Endothelial cell of umbilical vein (primary cell): ENCODE data around the gene VSIG10L2. TPM values are rescaled to one million over a fixed set of nuclear protein-coding genes. Genes with fewer than 3 reads are reported as not detected.

Experiments used
- Bru-seq: library from RNA; stranded (reverse); fragments of 400-500 nt; gene quantifications from one replicate; lab custom pipeline; 2021; lab: Mats Ljungman, UMichigan
- BruChase-seq, 2 experiments: library from RNA; stranded (reverse); fragments of 400-500 nt; gene quantifications; one replicate each; lab custom pipeline; 2021; lab: Mats Ljungman, UMichigan
- BruUV-seq: library from RNA; stranded (reverse); fragments of 400-500 nt; replicated peaks from 2 replicates; lab custom pipeline; 2021; lab: Mats Ljungman, UMichigan
- CTCF ChIA-PET: fragments of 300-600, 350-600 bp; sonication (Branson Sonifier 250); formaldehyde crosslinking; loops from one replicate; lab custom pipeline; 2021; ENCODE audit warnings: antibody characterized with exemption, inconsistent platforms; lab: Charles Lee
- POLR2A ChIA-PET: fragments of 300-600, 350-600 bp; sonication (Branson Sonifier 250); formaldehyde crosslinking; loops from one replicate; lab custom pipeline; 2021; ENCODE audit warnings: antibody characterized with exemption, inconsistent platforms; lab: Charles Lee
- DNase-seq: peaks from one replicate; pipeline ENCODE4 v3.0.0-alpha.2; 2011; ENCODE audit warnings: low read depth, low spot score
- FAIRE-seq: peaks from 2 replicates; lab custom pipeline; 2011; peaks lifted over from hg19 to GRCh38; lab: Jason Lieb, UNC
- H2AFZ ChIP-seq: 2 replicates; pipeline ENCODE4 v1.6.0; 2012; ENCODE audit warnings: low read depth, low read length, control low read depth, inconsistent platforms
- H3K27ac ChIP-seq: 2 replicates; pipeline ENCODE4 v1.5.1; 2011; ENCODE audit warnings: low read depth, mild to moderate bottlenecking, control low read depth, low read length, moderate library complexity; ENCODE audit not compliant: insufficient read depth
- H3K27me3 ChIP-seq, 2 experiments: 2 replicates each; pipeline versions ENCODE4 v1.6.0 to v1.6.1; 2011; ENCODE audit warnings: low read length in 2 of 2, mixed read lengths in 1 of 2; ENCODE audit not compliant: control insufficient read depth in 2 of 2, insufficient read depth in 2 of 2
- H3K36me3 ChIP-seq, 2 experiments: 2 replicates in 1 of 2; 3 replicates in 1 of 2; pipeline ENCODE4 v1.5.1; 2011; ENCODE audit warnings: low read length in 2 of 2, mild to moderate bottlenecking in 1 of 2, moderate library complexity in 1 of 2; ENCODE audit not compliant: control insufficient read depth in 2 of 2, insufficient read depth in 2 of 2; ENCODE audit errors: extremely low read depth in 1 of 2
- H3K4me1 ChIP-seq: 3 replicates; pipeline ENCODE4 v1.5.1; 2011; ENCODE audit warnings: mild to moderate bottlenecking, low read length; ENCODE audit not compliant: control insufficient read depth, insufficient read depth; ENCODE audit errors: extremely low read depth
- H3K4me2 ChIP-seq: 2 replicates; pipeline ENCODE4 v1.6.1; 2011; ENCODE audit warnings: low read length, control low read depth, mixed read lengths; ENCODE audit not compliant: insufficient read depth
- H3K4me3 ChIP-seq, 3 experiments: fragments of 200-600 bp in 1 of 3; sonication (generic), shearing (Covaris generic) in 1 of 3; replicated peaks in 1 of 3; 2 replicates each; pipeline ENCODE4 v1.5.1; 2011 to 2016; ENCODE audit warnings: control low read depth in 3 of 3, low read length in 3 of 3, mild to moderate bottlenecking in 2 of 3, inconsistent platforms in 1 of 3, low read depth in 1 of 3, moderate library complexity in 1 of 3; ENCODE audit not compliant: insufficient read depth in 1 of 3
- H3K79me2 ChIP-seq: 2 replicates; pipeline ENCODE4 v1.6.0; 2012; ENCODE audit warnings: low read length, inconsistent platforms; ENCODE audit not compliant: control insufficient read depth, insufficient read depth
- H3K9ac ChIP-seq: replicated peaks from 2 replicates; pipeline ENCODE3; 2011; ENCODE audit warnings: low read length, control low read depth; ENCODE audit not compliant: insufficient read depth; ENCODE audit errors: extremely low read depth
- H3K9me1 ChIP-seq: replicated peaks from 3 replicates; pipeline ENCODE4 v1.6.0; 2011; ENCODE audit warnings: mild to moderate bottlenecking, low read length; ENCODE audit not compliant: control insufficient read depth, insufficient read depth; ENCODE audit errors: extremely low read depth
- H3K9me3 ChIP-seq: replicated peaks from 2 replicates; pipeline ENCODE4 v1.5.1; 2012; ENCODE audit warnings: low read length, inconsistent platforms; ENCODE audit not compliant: control insufficient read depth, insufficient read depth
- H4K20me1 ChIP-seq: replicated peaks from 2 replicates; pipeline ENCODE3; 2011; ENCODE audit warnings: mild to moderate bottlenecking, low read length; ENCODE audit not compliant: control insufficient read depth, insufficient read depth; ENCODE audit errors: extremely low read depth
- EZH2 ChIP-seq: IDR thresholded peaks from 2 replicates; pipeline ENCODE4 v1.6.1; 2012; ENCODE audit warnings: borderline replicate concordance, low read depth, mild to moderate bottlenecking, moderate library complexity, low read length, inconsistent platforms; ENCODE audit not compliant: severe bottlenecking
- FOS ChIP-seq: IDR thresholded peaks from 2 replicates; pipeline ENCODE4 v1.6.1; 2011; ENCODE audit warnings: mild to moderate bottlenecking, low read length, moderate library complexity, borderline replicate concordance; ENCODE audit not compliant: insufficient read depth
- GATA2 ChIP-seq: IDR thresholded peaks from 2 replicates; pipeline ENCODE4 v1.7.0; 2011; ENCODE audit warnings: low read depth, mild to moderate bottlenecking, moderate library complexity, mixed read lengths, low read length; ENCODE audit not compliant: insufficient read length, insufficient read depth
- JUN ChIP-seq: IDR thresholded peaks from 2 replicates; pipeline ENCODE4 v1.6.1; 2011; ENCODE audit warnings: borderline replicate concordance, low read depth; ENCODE audit not compliant: insufficient read length, insufficient read depth
- MYC ChIP-seq: IDR thresholded peaks from one replicate; pipeline ENCODE4 v1.6.1; 2011; ENCODE audit warnings: mild to moderate bottlenecking, low read depth, low read length
- POLR2A ChIP-seq: IDR thresholded peaks from 2 replicates; pipeline ENCODE4 v1.6.1; 2012; ENCODE audit warnings: low read depth, mild to moderate bottlenecking, control low read depth, low read length
- POLR2AphosphoS5 ChIP-seq: IDR thresholded peaks from 2 replicates; pipeline ENCODE4 v1.6.1; 2012; ENCODE audit warnings: low read depth, mild to moderate bottlenecking, control low read depth, low read length, moderate library complexity; ENCODE audit not compliant: insufficient read depth
- dilution Hi-C: fragments of 300-500 bp; cut with MboI; formaldehyde crosslinking; loops from one replicate; pipeline ENCODE4 v1.15.0; 2019; ENCODE audit warnings: low sequenced_read_pairs; ENCODE audit not compliant: extremely low pct_ligation_motif_present
- intact Hi-C: fragments of 100-400 bp; cut with micrococcal nuclease; formaldehyde crosslinking; loops from one replicate; pipeline ENCODE4 v1.10.0; 2022
- long read RNA-seq: library from polyadenylated mRNA; stranded (forward); transcript quantifications from one replicate; pipeline ENCODE4 v2.0.0, GENCODE V29; 2021
- polyA minus RNA-seq, 3 experiments: library from RNA; depleted of rRNA, polyadenylated mRNA; stranded (reverse); fragments of >200 nt; gene quantifications; 1 replicate in 1 of 3; 2 replicates in 2 of 3; pipeline ENCODE4 v1.2.3, GENCODE V29; 2011
- polyA plus RNA-seq, 4 experiments: library from polyadenylated mRNA; depleted of rRNA in 3 of 4; stranded (reverse) in 3 of 4; unstranded in 1 of 4; fragments of >200 nt; gene quantifications; 2 replicates each; pipeline versions ENCODE4 v1.2.1 to v1.2.3, GENCODE V29; 2011 to 2012; ENCODE audit warnings: missing spikeins in 1 of 4
- total RNA-seq: library from RNA; stranded (reverse); gene quantifications from 2 replicates; pipeline ENCODE4 v1.2.3, GENCODE V29; 2021
- TF ChIP-seq, protein P1 (sequence below): IDR thresholded peaks from 2 replicates; pipeline ENCODE4 v1.6.1; 2011; ENCODE audit not compliant: insufficient read depth, insufficient read length
- TF ChIP-seq, protein P2 (sequence below), 2 donors: IDR thresholded peaks; 1 replicate in 1 of 2; 2 replicates in 1 of 2; pipeline ENCODE4 v1.5.1; 2011; ENCODE audit warnings: low read length in 2 of 2, mild to moderate bottlenecking in 2 of 2, moderate library complexity in 2 of 2, control low read depth in 1 of 2, inconsistent platforms in 1 of 2, low read depth in 1 of 2; ENCODE audit not compliant: insufficient read depth in 1 of 2; ENCODE audit errors: extremely low read depth in 1 of 2

Gene VSIG10L2
- total RNA-seq (not detected in 2 replicates), polyA plus RNA-seq (not detected in 2 replicates), polyA minus RNA-seq (not detected in 2 replicates), Bru-seq, nascent RNA (not detected), BruChase-seq, experiment 1, labeled RNA remaining after a 6-hour chase (not detected), BruChase-seq, experiment 2, labeled RNA remaining after a 2-hour chase (not detected)
- polyA plus RNA-seq (2011; cell fraction: cytosol; rRNA removed), result not detected in 2 replicates
- not detected in 2 replicates for polyA plus RNA-seq (2011; cell fraction: nucleus; rRNA removed)
- polyA plus RNA-seq (2012), result not detected in 2 replicates
- polyA minus RNA-seq (2011; cell fraction: cytosol; rRNA and poly(A)+ RNA removed), result not detected
- polyA minus RNA-seq (2011; cell fraction: nucleus; rRNA and poly(A)+ RNA removed), result not detected in 2 replicates
- long read RNA-seq, result 0 reads

DNA sequence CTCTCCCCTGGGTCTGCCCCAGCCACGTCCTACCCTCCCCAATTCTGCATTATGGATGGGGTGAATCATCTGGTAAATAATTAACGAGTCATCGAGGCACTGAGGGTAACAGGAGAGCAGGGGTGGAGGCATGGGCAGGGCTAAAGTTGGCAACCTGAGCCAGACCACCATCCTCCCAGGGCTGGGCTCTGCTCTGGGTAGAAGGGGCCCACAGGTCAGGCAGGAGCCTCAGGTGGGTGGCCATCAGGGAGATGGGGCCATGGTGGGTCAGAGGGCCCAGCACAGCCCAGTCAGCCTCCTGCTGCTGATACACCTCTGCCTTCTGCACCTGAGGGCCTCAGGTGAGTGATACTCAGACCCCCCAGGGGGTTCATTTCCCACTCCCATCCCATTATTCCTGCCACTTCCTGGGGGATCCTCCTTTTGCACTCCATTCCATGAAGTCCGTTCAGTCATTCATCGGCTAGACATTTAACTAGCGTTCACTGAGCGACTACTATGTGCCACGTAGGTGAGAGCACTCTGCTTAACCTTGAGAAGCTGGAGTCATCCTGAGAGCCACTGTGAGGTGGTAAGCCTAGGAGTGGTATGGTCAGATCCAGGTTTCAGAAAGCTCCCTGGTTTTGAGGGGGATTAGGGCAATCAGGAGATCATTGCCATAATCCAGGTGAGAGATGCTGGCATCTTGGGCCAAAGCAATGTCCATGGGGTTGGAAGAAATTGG lies at the start of gene VSIG10L2:
Gene VSIG10L2 (plus strand): TSS at position 248 of the 724 bp plus-strand sequence. CDS start 12 bp downstream, at position 260.
- no peaks in the 10 kb centered on the region for H3K4me1 ChIP-seq
- no peaks in the 10 kb centered on the region for H3K9me3 ChIP-seq
- no peaks in the 10 kb centered on the region for H3K36me3 ChIP-seq
- ChIA-PET CTCF (interaction anchor here (10.5 kb wide), 1 partner anchor 247 kb away, joined by 147 read pairs; no protein-coding TSS in a partner anchor), POLR2A (no interaction called here)
- no peaks in the 10 kb centered on the region for H3K79me2 ChIP-seq
- H3K27ac ChIP-seq, result no peak within 1 kb of the TSS
- BruUV-seq, result no TSS peak
- no peak within 1 kb of the TSS for H3K4me3 ChIP-seq
- dilution Hi-C loops, result no loop called here
- no peak within 1 kb of the TSS for H3K9ac ChIP-seq
- TF ChIP-seq POLR2A (no peak), JUN (no peak), FOS (no peak)
- TF ChIP-seq, protein P1, sequence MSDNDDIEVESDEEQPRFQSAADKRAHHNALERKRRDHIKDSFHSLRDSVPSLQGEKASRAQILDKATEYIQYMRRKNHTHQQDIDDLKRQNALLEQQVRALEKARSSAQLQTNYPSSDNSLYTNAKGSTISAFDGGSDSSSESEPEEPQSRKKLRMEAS, result no peak
- H3K27me3 ChIP-seq, result no peaks in the 10 kb centered on the region
- DNase-seq (no peak), FAIRE-seq (no peak)
- intact Hi-C loops, result no loop called here
- H3K9me1 ChIP-seq, result no peaks in the 10 kb centered on the region
- H3K4me2 ChIP-seq, result no peak within 1 kb of the TSS
- H4K20me1 ChIP-seq, result no peaks in the 10 kb centered on the region
- no peak within 1 kb of the TSS for H2AFZ ChIP-seq

DNA sequence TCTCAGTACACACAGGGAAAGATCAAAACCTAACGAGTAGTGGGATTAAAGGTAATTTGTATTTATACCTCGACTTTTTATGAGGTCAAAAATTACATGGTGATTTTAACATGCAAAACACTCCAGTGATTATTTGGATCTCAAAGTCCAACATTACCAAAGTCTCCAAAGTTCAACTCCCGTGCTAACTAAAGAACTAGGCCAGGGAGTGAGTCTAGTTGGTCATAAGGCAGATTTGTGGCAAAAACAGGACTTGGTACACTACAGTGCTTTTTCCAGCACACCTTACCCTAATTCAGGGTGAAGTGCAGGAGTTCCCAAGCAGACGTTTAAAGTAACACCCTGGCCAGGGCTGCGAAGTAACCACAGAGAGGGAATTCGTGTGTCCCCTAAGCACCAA lies 44.0 kb upstream of the VSIG10L2 start:
- BruUV-seq, result no TSS peak
- Histone ChIP-seq H3K4me3 (no peak overlapping the region), H3K4me1 (peaks cover 8% of the 10 kb centered on the region), H4K20me1 (no peaks in the 10 kb centered on the region), H3K27me3 (peaks cover 15 to 24% of the 10 kb centered on the region in 2 experiments), H2AFZ (no peak overlapping the region), H3K9me1 (no peaks in the 10 kb centered on the region), H3K27ac (no peak overlapping the region), H3K9ac (no peak overlapping the region), H3K79me2 (peaks cover 36% of the 10 kb centered on the region), H3K9me3 (no peaks in the 10 kb centered on the region), H3K36me3 (peaks cover 8 to 9% of the 10 kb centered on the region in 2 experiments), H3K4me2 (no peak overlapping the region)
- no peak for DNase-seq
- dilution Hi-C loops (no loop called here), intact Hi-C loops (no loop called here)
- POLR2A ChIA-PET, result no interaction called here
- FAIRE-seq, result no peak
- CTCF ChIA-PET, result interaction anchor here (2.0 kb wide), 1 partner anchor 292 kb away, joined by 9 read pairs; no protein-coding TSS in a partner anchor
- TF ChIP-seq, protein P1, result no peak
- TF ChIP-seq EZH2 (no peak), GATA2 (no peak), POLR2A (no peak), FOS (no peak), MYC (no peak), POLR2AphosphoS5 (no peak), JUN (no peak)
- TF ChIP-seq, protein P2, sequence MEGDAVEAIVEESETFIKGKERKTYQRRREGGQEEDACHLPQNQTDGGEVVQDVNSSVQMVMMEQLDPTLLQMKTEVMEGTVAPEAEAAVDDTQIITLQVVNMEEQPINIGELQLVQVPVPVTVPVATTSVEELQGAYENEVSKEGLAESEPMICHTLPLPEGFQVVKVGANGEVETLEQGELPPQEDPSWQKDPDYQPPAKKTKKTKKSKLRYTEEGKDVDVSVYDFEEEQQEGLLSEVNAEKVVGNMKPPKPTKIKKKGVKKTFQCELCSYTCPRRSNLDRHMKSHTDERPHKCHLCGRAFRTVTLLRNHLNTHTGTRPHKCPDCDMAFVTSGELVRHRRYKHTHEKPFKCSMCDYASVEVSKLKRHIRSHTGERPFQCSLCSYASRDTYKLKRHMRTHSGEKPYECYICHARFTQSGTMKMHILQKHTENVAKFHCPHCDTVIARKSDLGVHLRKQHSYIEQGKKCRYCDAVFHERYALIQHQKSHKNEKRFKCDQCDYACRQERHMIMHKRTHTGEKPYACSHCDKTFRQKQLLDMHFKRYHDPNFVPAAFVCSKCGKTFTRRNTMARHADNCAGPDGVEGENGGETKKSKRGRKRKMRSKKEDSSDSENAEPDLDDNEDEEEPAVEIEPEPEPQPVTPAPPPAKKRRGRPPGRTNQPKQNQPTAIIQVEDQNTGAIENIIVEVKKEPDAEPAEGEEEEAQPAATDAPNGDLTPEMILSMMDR (IDR thresholded peaks at IDR 0.05; ENCODE audit: extremely low read depth in 1 of 2, insufficient read depth in 1 of 2, low read depth in 1 of 2, low read length in 2 of 2), result no peak
